GM19043 (cell line): ENCODE measurements around the gene TPM3.

ENCODE experiments used
- ATAC-seq: cut with Tn5 transposase; IDR thresholded peaks from one replicate; pipeline ENCODE4 v1.9.1; 2021; ENCODE audit warnings: low read depth; ENCODE audit not compliant: unreplicated experiment

Gene TPM3

DNA sequence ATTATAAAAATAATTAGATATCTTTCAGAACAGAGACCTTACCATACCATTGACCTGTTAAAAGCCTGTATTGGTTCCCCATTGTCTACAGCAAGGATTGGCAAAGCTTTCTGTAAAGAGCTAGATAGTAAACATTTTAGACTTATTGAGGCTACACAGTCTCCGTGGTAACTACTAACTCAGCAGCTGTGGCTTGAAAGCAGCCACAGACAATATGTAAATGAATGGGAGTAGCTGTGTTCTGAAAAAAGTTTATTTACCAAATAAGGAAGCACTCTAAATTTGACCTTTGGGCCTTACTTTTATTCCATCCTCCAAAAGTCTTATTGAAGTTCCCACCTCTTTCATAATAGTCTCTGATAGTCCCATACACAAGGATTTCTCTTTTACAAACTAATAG, 76.7 kb downstream of the TPM3 start:
- no peak for ATAC-seq
